ENCODE measurements around the gene FOXF2.

Gene FOXF2

GRCh38 chr6:1415416-1416063 is 26.2 kb downstream of the FOXF2 start:
- no peak for DNase-seq (ENCODE audit: low read depth)
- no peak overlapping the region for H3K4me3 ChIP-seq (ENCODE audit: low read length)
- TF ChIP-seq CTCF (conservative IDR thresholded peaks at IDR 0.05; ENCODE audit: low read depth, low read length) = no peak

- no peak overlapping the region for H3K4me3 ChIP-seq (ENCODE audit: low read length)
- no peak for TF ChIP-seq CTCF (conservative IDR thresholded peaks at IDR 0.05; ENCODE audit: low read depth, low read length)
- DNase-seq (ENCODE audit: low read depth) = no peak
Observed at GRCh38 chr6:1416191-1416760, 26.9 kb downstream of the FOXF2 start.

- no peak for DNase-seq (ENCODE audit: low read depth)
- TF ChIP-seq CTCF (conservative IDR thresholded peaks at IDR 0.05; ENCODE audit: low read depth, low read length) = no peak
- no peak overlapping the region for H3K4me3 ChIP-seq (ENCODE audit: low read length)
Observed at GRCh38 chr6:1416820-1417219, 27.4 kb downstream of the FOXF2 start.

- H3K4me3 ChIP-seq (ENCODE audit: low read length) = no peak overlapping the region
- DNase-seq (ENCODE audit: low read depth) = no peak
- no peak for TF ChIP-seq CTCF (conservative IDR thresholded peaks at IDR 0.05; ENCODE audit: low read depth, low read length)
Observed at GRCh38 chr6:1417718-1418117, 28.3 kb downstream of the FOXF2 start.

GRCh38 chr6:1418471-1419191 is 29.3 kb downstream of the FOXF2 start:
- DNase-seq (ENCODE audit: low read depth) = no peak
- TF ChIP-seq CTCF (conservative IDR thresholded peaks at IDR 0.05; ENCODE audit: low read depth, low read length) = no peak
- no peak overlapping the region for H3K4me3 ChIP-seq (ENCODE audit: low read length)

GRCh38 chr6:1420382-1420781 is 31.0 kb downstream of the FOXF2 start:
- no peak overlapping the region for H3K4me3 ChIP-seq (ENCODE audit: low read length)
- DNase-seq (ENCODE audit: low read depth) = no peak
- no peak for TF ChIP-seq CTCF (conservative IDR thresholded peaks at IDR 0.05; ENCODE audit: low read depth, low read length)

- TF ChIP-seq CTCF (conservative IDR thresholded peaks at IDR 0.05; ENCODE audit: low read depth, low read length) = no peak
- DNase-seq (ENCODE audit: low read depth) = no peak
- H3K4me3 ChIP-seq (ENCODE audit: low read length) = no peak overlapping the region
Observed at GRCh38 chr6:1422290-1422689, 32.9 kb downstream of the FOXF2 start.

All from retinal pigment epithelial cell (primary cell).